GM12874 (cell line): ENCODE results near the gene GNPDA1.

Source experiments
- CTCF ChIP-seq: IDR thresholded peaks from 2 replicates; pipeline ENCODE4 v1.5.1; 2011; ENCODE audit warnings: low read depth, mild to moderate bottlenecking, control low read depth, low read length, moderate library complexity; ENCODE audit not compliant: insufficient read depth

The GNPDA1 gene

GRCh38 chr5:142014911-142015584 is 2.2 kb upstream of the GNPDA1 start:
- no peak for TF ChIP-seq CTCF

DNA sequence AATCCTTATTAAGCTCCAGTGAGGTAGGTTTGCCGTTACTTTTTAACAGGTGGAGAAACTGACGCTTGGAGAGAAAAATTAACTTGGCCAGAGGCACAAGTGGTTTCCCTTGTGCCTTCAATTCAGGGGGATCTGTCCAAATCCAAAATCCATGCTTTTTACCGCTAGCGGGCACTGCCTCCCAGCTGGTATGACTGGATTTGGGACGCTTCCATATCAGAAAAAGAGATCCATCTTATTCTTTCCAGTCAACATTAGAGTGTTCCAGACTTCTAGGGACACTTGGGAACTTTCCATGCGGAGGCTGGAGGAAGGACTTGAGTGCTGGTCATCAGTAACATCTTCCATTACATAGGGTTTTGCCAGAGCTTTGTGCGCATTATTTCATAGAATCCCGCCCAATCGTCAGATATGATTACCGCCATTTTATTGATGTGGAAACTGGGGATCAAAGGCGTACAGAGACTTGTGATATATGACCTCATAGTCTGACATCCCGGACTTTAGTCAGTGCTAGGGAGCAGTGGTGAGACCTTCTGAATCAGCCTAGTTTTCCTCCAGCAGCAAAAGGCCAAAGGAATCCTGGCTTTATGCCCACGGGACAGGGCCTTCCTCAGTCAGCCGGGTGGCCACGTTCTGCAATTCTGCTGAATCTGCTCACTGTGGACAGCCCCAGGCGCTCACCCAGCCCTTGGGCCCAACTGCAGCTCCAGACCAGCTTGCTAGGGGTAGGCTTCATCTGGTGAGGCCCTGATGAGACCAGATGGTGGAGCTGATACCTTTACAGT is 1.1 kb upstream of the GNPDA1 start:
- TF ChIP-seq CTCF, result no peak

- peak; percentile 54 for TF ChIP-seq CTCF
Measured at GRCh38 chr5:142012186-142012785, 541 bp downstream of the GNPDA1 start.

DNA sequence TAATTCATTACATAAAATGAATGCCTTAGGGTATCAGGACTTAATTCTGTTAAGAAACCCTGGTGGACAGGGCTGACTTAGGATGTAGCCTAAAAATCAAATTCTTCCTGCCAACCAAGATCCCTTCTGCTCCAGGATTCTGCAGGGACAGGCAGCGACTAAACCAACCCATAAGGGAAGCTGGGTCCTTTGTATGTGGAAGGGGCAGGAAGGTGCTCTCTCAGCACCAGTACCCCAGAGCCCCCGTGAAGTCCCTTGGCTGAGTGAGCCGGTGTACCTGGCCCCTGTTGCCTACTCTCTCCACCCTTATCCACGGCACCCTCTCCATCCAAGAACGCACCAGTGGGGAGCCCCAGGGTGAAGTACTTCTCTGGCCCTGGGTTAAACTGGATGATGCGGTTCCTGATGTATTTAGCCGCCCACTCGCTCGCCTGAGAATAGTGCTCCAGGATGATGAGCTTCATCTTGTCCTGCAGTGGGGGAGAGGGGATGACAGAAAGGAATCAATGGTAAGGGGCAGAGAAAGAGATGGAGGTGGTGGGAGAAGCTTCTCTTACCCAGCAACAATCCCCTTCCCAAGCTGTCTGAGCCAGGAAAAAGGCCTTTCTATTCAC is 1.1 kb downstream of the GNPDA1 start:
- no peak for TF ChIP-seq CTCF

- TF ChIP-seq CTCF, result no peak
Measured at GRCh38 chr5:142009886-142010285, 2.9 kb downstream of the GNPDA1 start.

- TF ChIP-seq CTCF, result no peak
Measured at GRCh38 chr5:142008813-142009212, 4.0 kb downstream of the GNPDA1 start.

DNA sequence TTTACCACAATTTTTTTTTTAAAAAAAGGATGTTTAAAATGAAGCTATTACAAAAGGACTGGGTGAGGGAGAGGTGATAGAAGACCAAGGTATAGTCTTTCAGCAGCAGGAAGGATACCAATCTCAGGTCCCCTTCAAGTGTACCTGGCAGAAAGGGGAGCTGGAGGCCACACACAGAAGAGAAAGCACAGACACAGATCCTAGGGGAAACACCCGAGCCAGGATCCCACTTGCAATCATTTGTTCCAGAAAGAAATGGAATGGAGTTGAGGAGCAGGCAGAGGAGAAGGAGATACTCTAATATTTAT is 5.6 kb downstream of the GNPDA1 start:
- no peak for TF ChIP-seq CTCF
